RWPE1 (cell line): ENCODE measurements around the gene C1RL.

ENCODE experiments used
- CTCF ChIA-PET: fragments of 350-600 bp; sonication (Branson Sonifier 250); formaldehyde crosslinking; extraction: SDS; loops from one replicate; lab custom pipeline; 2021; lab: Yijun Ruan, JAX
- POLR2A ChIA-PET: fragments of 400-600 bp; formaldehyde crosslinking; extraction: SDS; loops from one replicate; lab custom pipeline; 2020; ENCODE audit warnings: antibody characterized with exemption; ENCODE audit not compliant: low non-redundant PET; lab: Yijun Ruan, JAX
- DNase-seq: peaks from one replicate; pipeline ENCODE4 v3.0.0; 2012; ENCODE audit warnings: low spot score
- H3K27ac ChIP-seq: fragments of 450-650 bp; 2 replicates; pipeline ENCODE4 v1.5.1; 2017
- CTCF ChIP-seq: fragments of 450-650 bp; conservative IDR thresholded peaks from 2 replicates; pipeline ENCODE4 v1.5.1; 2017; ENCODE audit warnings: low read depth, mild to moderate bottlenecking

The C1RL gene

GRCh38 chr12:7131502-7131866, 22.5 kb upstream of the C1RL start:
- CTCF ChIA-PET: interaction anchor here (1.2 kb wide), 1 partner anchor 14 kb away, joined by 3 read pairs; no protein-coding TSS in a partner anchor
- H3K27ac ChIP-seq: no peak overlapping the region
- POLR2A ChIA-PET: no interaction called here
- TF ChIP-seq CTCF: no peak
- no peak for DNase-seq

GRCh38 chr12:7130701-7131501, 21.9 kb upstream of the C1RL start:
- CTCF ChIA-PET: interaction anchor here (0.6 to 1.2 kb wide), 3 partner anchors 15 to 206 kb away, joined by 3 to 5 read pairs (median 3); no protein-coding TSS in a partner anchor

GRCh38 chr12:7129872-7130691, 21.1 kb upstream of the C1RL start, which contains the start of gene CLSTN3:
CLSTN3 (plus strand) TSS chr12:7130371; CDS start chr12:7130649, 278 bp downstream.
- ChIA-PET CTCF (interaction anchor here (0.6 to 1.3 kb wide), 4 partner anchors 11 to 1216 kb away, joined by 3 to 4 read pairs (median 3); no protein-coding TSS in a partner anchor), POLR2A (no interaction called here)
- DNase-seq: peak; percentile 100
- no peak for TF ChIP-seq CTCF
- peak within 1 kb of the TSS; percentile 18; the same call in 1 of the 2 replicates for H3K27ac ChIP-seq

More at GRCh38 chr12:7130701-7131501, 21.9 kb upstream of the C1RL start:
- H3K27ac ChIP-seq: no peak overlapping the region
- DNase-seq: no peak
- POLR2A ChIA-PET: no interaction called here
- TF ChIP-seq CTCF: no peak

- no peak for TF ChIP-seq CTCF
- H3K27ac ChIP-seq: peak overlapping the region; percentile 18; the same call in 1 of the 2 replicates
- DNase-seq: no peak
- ChIA-PET CTCF (interaction anchor here (1.0 to 1.3 kb wide), 2 partner anchors 12 to 20 kb away, joined by 3 to 4 read pairs; partner anchors contain the start of gene C1RL), POLR2A (no interaction called here)
Measured at GRCh38 chr12:7129287-7129871, 20.4 kb upstream of the C1RL start.

GRCh38 chr12:7128681-7129286, 19.8 kb upstream of the C1RL start, which contains the start of gene RBP5:
RBP5 (minus strand) TSS chr12:7128889; CDS start chr12:7128775, 114 bp downstream.
- no peak for DNase-seq
- TF ChIP-seq CTCF: no peak
- peak within 1 kb of the TSS; percentile 18; the same call in 1 of the 2 replicates for H3K27ac ChIP-seq
- ChIA-PET POLR2A (no interaction called here), CTCF (interaction anchor here (1.0 to 1.3 kb wide), 2 partner anchors 12 to 19 kb away, joined by 3 to 4 read pairs; partner anchors contain the start of gene C1RL)
